Fibroblast of lung (primary cell): ENCODE results near the gene EFHB.
"Not testable (repeated sequence)": the region's sequence is repeated elsewhere in the genome, so short reads cannot be mapped to it uniquely, and the experiment has no call there.

ENCODE experiments used
- CTCF ChIP-seq, 2 donors: IDR thresholded peaks in 1 of 2; conservative IDR thresholded peaks in 1 of 2; 1 replicate in 1 of 2; 2 replicates in 1 of 2; pipeline ENCODE4 v1.5.1; 2011 to 2012; ENCODE audit warnings: low read length in 2 of 2, control low read depth in 1 of 2, inconsistent platforms in 1 of 2, low read depth in 1 of 2, mild to moderate bottlenecking in 1 of 2
- EZH2 ChIP-seq: IDR thresholded peaks from 2 replicates; pipeline ENCODE4 v1.5.1; 2012; ENCODE audit warnings: low read length, control low read depth, mild to moderate bottlenecking; ENCODE audit errors: missing control alignments

GRCh38 chr3:19855318-19855717 is 78.7 kb downstream of the EFHB start:
- not testable (repeated sequence) for TF ChIP-seq CTCF (conservative IDR thresholded peaks at IDR 0.05 in 1 of 2, IDR thresholded peaks at IDR 0.05 in 1 of 2; ENCODE audit: low read depth in 1 of 2, low read length in 2 of 2); EZH2
